Measurements from ENCODE around the gene TRPM2. TPM values are rescaled to one million over a fixed set of nuclear protein-coding genes. Genes with fewer than 3 reads are reported as not detected.

TRPM2 gene
- total and polyA plus RNA-seq, 2 of the 13 experiments (the other 11 are each of a cell fraction or from before 2014, with no cell fraction given) = 0.07 to 0.20 TPM

DNA sequence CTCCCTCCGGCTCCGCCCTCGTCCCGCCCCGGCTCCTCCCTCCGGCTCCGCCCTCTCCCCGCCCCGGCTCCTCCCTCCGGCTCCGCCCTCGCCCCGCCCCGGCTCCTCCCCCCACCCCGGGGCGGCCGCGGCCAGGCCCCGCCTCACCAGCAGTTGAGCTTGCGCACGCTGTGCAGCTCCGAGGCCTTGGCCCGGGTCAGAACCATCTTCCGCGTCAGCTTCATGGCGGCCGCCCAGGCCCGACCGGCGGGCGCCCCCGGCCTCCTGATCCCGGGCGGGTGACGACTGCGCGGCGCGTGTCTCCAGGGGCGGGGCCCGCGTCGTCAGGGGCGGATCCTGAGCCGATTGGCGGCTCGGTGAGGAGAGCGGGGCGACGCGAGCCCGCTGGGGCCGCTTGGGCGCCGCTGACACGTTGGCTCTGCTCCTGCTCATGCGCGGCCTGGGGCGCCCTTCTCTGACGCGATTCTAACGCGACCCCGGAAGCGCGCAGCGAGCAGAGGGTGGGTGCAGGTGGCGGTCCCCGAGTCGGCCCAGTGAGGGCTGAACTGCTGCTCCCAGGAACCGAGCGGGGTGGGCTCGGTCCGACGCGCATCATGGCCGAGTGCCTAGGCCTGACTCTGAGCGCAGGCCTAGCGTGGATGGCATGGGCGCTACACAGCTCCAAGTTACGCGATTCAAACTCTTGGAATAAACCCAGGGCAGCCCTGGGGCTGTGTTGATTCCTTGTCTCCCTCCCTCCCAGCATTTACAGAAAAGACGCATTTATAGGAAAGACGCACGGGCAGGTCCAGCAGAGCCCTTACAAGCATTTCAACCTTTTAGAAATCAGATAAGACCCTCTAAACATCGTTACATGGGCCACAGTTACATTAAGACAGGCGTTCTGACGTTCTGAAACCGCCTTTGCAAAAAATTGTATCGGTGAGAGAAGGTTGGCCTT lies 14.2 kb upstream of the TRPM2 start, which contains the start of gene CFAP410 (continued):
- TF ChIP-seq, protein P1, sequence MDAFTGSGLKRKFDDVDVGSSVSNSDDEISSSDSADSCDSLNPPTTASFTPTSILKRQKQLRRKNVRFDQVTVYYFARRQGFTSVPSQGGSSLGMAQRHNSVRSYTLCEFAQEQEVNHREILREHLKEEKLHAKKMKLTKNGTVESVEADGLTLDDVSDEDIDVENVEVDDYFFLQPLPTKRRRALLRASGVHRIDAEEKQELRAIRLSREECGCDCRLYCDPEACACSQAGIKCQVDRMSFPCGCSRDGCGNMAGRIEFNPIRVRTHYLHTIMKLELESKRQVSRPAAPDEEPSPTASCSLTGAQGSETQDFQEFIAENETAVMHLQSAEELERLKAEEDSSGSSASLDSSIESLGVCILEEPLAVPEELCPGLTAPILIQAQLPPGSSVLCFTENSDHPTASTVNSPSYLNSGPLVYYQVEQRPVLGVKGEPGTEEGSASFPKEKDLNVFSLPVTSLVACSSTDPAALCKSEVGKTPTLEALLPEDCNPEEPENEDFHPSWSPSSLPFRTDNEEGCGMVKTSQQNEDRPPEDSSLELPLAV (CRISPR knock-in tag; conservative IDR thresholded peaks at IDR 0.05; ENCODE audit: low read depth) = no peak
- TF ChIP-seq CEBPB (IDR thresholded peaks at IDR 0.05; ENCODE audit: borderline replicate concordance, low read depth, low read length) = no peak
- TF ChIP-seq HDAC1 (CRISPR knock-in tag; IDR thresholded peaks at IDR 0.05) = peak; percentile 99
- TF ChIP-seq, protein P2, sequence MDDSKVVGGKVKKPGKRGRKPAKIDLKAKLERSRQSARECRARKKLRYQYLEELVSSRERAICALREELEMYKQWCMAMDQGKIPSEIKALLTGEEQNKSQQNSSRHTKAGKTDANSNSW (CRISPR knock-in tag; IDR thresholded peaks at IDR 0.05; ENCODE audit: borderline replicate concordance) = no peak
- TF ChIP-seq KMT2A (CRISPR knock-in tag; IDR thresholded peaks at IDR 0.05) = peak; percentile 85
- TF ChIP-seq ASH2L (IDR thresholded peaks at IDR 0.05; ENCODE audit: insufficient read length, low read depth, low read length) = peak; percentile 62
- TF ChIP-seq SMARCC2 (IDR thresholded peaks at IDR 0.05) = no peak
- TF ChIP-seq ISL2 (CRISPR knock-in tag; IDR thresholded peaks at IDR 0.05) = no peak; the same call in 1 of the 2 replicates
- no peak for TF ChIP-seq ZNF33A (CRISPR knock-in tag; IDR thresholded peaks at IDR 0.05; ENCODE audit: borderline replicate concordance)
- peak; percentile 99 for TF ChIP-seq GATAD1 (CRISPR knock-in tag; IDR thresholded peaks at IDR 0.05)
- no peak for TF ChIP-seq TCF7L2 (IDR thresholded peaks at IDR 0.05; ENCODE audit: low read depth, low read length)
- no peak for TF ChIP-seq NR1H2 (CRISPR knock-in tag; IDR thresholded peaks at IDR 0.05; ENCODE audit: borderline replicate concordance, low read depth)
- TF ChIP-seq HNRNPH1 (optimal IDR thresholded peaks at IDR 0.05; ENCODE audit: low read depth, low read length) = peak; percentile 47
- TF ChIP-seq, protein P3, sequence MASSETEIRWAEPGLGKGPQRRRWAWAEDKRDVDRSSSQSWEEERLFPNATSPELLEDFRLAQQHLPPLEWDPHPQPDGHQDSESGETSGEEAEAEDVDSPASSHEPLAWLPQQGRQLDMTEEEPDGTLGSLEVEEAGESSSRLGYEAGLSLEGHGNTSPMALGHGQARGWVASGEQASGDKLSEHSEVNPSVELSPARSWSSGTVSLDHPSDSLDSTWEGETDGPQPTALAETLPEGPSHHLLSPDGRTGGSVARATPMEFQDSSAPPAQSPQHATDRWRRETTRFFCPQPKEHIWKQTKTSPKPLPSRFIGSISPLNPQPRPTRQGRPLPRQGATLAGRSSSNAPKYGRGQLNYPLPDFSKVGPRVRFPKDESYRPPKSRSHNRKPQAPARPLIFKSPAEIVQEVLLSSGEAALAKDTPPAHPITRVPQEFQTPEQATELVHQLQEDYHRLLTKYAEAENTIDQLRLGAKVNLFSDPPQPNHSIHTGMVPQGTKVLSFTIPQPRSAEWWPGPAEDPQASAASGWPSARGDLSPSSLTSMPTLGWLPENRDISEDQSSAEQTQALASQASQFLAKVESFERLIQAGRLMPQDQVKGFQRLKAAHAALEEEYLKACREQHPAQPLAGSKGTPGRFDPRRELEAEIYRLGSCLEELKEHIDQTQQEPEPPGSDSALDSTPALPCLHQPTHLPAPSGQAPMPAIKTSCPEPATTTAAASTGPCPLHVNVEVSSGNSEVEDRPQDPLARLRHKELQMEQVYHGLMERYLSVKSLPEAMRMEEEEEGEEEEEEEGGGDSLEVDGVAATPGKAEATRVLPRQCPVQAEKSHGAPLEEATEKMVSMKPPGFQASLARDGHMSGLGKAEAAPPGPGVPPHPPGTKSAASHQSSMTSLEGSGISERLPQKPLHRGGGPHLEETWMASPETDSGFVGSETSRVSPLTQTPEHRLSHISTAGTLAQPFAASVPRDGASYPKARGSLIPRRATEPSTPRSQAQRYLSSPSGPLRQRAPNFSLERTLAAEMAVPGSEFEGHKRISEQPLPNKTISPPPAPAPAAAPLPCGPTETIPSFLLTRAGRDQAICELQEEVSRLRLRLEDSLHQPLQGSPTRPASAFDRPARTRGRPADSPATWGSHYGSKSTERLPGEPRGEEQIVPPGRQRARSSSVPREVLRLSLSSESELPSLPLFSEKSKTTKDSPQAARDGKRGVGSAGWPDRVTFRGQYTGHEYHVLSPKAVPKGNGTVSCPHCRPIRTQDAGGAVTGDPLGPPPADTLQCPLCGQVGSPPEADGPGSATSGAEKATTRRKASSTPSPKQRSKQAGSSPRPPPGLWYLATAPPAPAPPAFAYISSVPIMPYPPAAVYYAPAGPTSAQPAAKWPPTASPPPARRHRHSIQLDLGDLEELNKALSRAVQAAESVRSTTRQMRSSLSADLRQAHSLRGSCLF (CRISPR knock-in tag; IDR thresholded peaks at IDR 0.05; ENCODE audit: borderline replicate concordance) = no peak
- no peak for TF ChIP-seq PAF1 (CRISPR knock-in tag; IDR thresholded peaks at IDR 0.05)
- peak; percentile 82 for TF ChIP-seq KDM5B (CRISPR knock-in tag; IDR thresholded peaks at IDR 0.05; ENCODE audit: borderline replicate concordance)
- no peak for TF ChIP-seq ZNF652 (CRISPR knock-in tag; IDR thresholded peaks at IDR 0.05; ENCODE audit: borderline replicate concordance, low read depth)
- TF ChIP-seq ZNF441 (CRISPR knock-in tag; IDR thresholded peaks at IDR 0.05; ENCODE audit: borderline replicate concordance) = peak; percentile 62
- TF ChIP-seq ATF7-NPFF (CRISPR knock-in tag; IDR thresholded peaks at IDR 0.05; ENCODE audit: low read depth) = peak; percentile 81; the same call in 1 of the 2 replicates
- TF ChIP-seq, protein P4, sequence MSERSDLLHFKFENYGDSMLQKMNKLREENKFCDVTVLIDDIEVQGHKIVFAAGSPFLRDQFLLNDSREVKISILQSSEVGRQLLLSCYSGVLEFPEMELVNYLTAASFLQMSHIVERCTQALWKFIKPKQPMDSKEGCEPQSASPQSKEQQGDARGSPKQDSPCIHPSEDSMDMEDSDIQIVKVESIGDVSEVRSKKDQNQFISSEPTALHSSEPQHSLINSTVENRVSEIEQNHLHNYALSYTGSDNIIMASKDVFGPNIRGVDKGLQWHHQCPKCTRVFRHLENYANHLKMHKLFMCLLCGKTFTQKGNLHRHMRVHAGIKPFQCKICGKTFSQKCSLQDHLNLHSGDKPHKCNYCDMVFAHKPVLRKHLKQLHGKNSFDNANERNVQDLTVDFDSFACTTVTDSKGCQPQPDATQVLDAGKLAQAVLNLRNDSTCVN (CRISPR knock-in tag; IDR thresholded peaks at IDR 0.05; ENCODE audit: borderline replicate concordance) = peak; percentile 34; the same call in 1 of the 2 replicates
- TF ChIP-seq FOXA3 (CRISPR knock-in tag; IDR thresholded peaks at IDR 0.05) = peak; percentile 62

Data from HepG2 (cell line).